T follicular helper cell (primary cell): ENCODE results near the gene ADCY7.

Source experiments
- DNase-seq: peaks from one replicate; pipeline ENCODE4 v3.0.0-alpha.2; 2020; ENCODE audit warnings: low read depth

ADCY7 gene

DNA sequence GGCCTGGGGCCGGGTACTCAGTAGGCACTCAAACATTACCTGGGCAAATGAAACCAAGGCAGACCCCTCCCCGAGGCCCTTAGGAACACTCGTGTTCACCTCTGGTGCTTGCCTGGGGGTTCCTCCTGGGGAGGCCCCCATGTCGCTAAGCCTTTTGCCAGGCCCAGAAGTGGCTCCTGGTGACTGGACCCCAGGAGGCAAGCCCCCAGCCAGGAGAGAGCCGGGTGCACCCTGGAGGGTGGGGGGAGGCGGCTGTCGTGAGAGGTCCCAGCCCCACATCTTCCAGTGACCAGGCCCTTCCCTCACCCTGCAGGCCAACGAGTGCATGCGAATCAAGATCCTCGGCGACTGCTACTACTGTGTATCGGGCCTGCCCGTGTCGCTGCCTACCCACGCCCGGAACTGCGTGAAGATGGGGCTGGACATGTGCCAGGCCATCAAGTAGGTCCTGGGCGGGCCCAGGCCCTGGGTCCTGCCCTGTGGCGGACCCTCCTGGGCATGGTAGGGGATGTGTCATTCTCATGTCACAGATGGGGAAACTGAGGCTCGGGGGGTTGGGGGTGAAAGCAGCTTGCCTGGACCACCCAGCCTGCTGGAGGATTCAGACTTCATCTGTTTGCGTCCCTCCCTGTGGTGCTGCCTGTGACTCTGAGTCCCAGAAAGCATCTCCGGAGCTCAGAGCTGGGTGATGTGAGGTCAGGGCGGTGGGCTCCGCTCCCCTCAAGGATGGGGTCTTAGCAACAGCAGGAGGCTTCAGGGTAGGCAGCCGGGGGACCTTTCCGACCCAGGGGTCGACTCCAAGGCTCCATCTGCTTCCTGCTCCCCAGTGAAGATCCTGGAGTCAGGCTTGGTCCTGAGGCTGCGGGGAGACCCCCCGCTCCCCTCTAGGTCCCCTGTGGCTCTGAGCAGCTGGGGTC is 32.5 kb downstream of the ADCY7 start:
- DNase-seq: no peak

GRCh38 chr16:50299508-50300105 is 33.3 kb downstream of the ADCY7 start:
- no peak for DNase-seq

DNA sequence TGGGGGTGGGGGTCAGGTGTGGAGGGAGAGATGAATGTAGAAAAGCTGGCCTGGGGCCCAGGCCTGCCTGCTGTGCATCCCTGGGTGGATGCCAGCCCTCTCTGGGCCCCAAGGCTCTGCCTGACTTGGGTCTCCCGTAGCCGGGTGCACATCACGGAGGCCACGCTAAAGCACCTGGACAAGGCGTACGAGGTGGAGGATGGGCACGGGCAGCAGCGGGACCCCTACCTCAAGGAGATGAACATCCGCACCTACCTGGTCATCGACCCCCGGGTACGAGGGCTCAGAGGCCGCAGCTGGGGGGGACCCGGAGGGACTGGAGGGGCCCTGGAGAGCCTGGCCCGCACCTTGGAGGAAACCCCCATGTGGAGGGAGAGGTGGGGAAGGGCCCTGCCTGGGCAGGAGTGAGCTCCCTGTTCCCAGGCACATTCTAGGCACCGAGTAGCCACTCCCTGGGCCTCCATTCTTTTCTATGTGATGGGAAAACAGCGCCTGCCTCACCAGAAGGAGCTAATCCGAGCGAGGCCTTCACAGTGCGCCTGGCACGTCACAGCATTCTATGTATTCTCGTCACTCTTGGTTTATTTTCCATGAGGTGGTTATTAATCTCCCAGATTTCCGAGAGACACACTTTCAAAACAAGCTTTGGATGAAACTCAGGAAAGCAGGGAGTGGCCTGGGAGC is 34.7 kb downstream of the ADCY7 start:
- DNase-seq: no peak

DNA sequence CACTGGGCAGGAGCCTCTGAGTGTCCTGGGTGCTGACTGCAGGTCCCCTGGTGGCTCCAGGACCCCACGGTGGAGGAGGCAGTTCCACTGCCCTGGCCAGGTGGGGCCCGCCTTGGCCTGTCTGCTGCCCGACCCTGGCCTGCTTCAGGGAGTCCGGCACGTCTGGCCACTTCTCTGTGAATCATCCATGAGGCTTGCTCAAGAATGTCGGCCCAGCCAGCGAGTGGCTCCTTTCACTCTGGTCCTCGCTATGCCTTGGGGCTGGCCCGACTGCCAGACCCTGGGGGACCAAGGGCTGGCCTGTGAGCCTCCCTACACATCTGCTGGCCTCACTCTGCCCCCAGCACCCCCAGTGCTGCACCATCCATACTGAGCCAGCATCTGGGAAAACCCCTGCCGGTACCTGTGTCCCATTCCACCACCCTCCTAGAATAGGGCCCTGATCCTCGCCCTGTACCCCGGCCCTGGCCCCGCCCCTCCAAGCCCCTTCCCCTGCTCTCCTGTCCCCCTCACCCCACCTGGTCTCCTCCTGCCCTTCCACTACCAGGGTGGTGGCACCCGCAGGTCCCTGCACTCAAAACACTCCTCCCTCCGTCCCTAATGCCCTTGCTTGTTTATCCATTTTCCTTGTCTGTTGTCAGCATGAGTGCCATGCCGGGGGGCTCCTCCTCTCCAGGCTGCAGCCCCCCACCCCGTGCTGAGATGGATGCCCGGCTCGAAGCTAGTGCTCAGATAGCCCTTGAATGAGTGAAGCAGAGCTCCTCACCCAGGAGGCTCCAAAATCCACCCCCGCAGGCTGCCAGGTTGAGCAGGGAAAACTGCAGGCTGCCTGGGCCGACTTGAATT is 35.5 kb downstream of the ADCY7 start:
- DNase-seq: no peak

GRCh38 chr16:50302472-50303005 is 36.2 kb downstream of the ADCY7 start:
- DNase-seq: no peak

- no peak for DNase-seq
Observed at GRCh38 chr16:50303041-50303604, 36.8 kb downstream of the ADCY7 start.

GRCh38 chr16:50303605-50304466 is 37.5 kb downstream of the ADCY7 start:
- no peak for DNase-seq

DNA sequence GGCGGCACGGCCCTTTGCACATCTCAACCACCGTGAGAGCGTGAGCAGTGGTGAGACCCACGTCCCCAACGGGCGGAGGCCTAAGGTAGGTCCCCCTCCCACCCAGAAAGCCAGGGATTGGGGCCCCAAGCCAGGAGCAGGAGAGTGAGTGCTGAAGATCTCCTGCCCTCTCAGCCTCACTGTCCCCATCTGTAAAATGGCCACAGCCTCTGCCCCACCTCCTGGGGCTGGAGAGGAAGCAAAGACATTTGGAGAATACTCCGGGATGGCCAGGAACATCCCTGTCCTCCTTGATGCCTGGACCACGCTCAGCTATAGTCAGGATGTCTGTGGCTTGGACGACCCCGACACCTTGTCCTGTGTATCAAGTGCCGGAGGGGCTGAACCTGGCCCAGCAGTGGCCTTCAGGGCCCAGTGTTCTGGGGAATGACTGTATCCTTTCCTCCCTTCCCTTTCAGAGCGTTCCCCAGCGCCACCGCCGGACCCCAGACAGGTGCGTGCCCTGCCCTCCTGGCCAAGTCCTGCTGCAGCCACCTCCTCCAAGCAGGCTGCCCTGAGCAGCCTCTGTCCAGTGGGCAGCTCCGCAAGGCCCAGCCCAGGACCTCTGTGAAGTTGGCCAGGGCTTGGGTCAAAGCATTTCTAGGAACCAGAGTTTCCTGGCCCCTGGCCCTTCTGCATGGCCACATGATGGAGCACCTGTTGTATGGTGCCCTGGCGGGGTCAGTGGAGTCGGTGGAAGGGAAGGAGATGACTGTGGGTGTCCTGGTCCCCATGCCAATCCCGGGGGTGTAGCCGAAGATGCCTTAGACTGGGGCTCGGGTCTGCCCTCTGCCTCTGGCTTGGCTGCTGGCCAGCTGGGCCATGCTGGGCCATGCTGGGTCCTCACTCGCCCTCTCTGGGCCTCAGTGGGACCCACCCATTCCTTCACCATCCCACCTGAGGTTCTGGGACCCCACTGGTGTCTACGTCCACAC is 38.4 kb downstream of the ADCY7 start:
- DNase-seq: no peak

- DNase-seq: no peak
Observed at GRCh38 chr16:50305441-50306061, 39.2 kb downstream of the ADCY7 start.

GRCh38 chr16:50306287-50306686 is 39.9 kb downstream of the ADCY7 start:
- no peak for DNase-seq

DNA sequence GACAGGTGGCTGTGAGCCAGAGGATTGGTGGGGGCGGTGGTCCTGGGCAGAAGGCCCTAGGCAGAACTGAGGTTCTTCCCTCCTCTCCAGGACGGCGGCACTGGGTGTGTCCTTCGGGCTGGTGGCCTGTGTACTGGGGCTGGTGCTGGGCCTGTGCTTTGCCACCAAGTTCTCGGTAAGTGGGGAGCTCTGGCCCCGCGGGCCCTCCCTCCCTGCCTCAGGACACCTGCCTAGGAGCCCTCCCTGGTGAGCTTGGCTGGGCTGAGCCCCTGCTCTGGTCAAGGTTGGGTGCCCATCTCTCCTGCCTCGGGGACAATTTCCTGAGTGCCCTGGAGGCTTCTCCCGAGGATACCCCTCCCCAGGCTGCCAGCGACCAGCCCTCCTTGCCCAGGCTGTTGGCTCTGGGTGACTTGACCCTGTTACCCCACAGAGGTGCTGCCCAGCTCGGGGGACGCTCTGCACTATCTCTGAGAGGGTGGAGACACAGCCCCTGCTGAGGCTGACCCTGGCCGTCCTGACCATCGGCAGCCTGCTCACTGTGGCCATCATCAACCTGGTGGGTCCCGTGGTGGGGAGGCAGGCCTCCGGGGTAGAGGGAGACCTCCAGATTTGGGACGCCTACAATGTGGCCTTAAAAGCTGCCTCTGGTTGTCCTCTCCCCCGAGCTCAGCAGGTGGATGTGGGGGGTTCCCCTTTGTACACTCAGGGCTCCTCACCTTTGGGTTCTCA is 42.0 kb downstream of the ADCY7 start:
- no peak for DNase-seq

GRCh38 chr16:50309156-50309526 is 42.8 kb downstream of the ADCY7 start:
- DNase-seq: no peak

DNA sequence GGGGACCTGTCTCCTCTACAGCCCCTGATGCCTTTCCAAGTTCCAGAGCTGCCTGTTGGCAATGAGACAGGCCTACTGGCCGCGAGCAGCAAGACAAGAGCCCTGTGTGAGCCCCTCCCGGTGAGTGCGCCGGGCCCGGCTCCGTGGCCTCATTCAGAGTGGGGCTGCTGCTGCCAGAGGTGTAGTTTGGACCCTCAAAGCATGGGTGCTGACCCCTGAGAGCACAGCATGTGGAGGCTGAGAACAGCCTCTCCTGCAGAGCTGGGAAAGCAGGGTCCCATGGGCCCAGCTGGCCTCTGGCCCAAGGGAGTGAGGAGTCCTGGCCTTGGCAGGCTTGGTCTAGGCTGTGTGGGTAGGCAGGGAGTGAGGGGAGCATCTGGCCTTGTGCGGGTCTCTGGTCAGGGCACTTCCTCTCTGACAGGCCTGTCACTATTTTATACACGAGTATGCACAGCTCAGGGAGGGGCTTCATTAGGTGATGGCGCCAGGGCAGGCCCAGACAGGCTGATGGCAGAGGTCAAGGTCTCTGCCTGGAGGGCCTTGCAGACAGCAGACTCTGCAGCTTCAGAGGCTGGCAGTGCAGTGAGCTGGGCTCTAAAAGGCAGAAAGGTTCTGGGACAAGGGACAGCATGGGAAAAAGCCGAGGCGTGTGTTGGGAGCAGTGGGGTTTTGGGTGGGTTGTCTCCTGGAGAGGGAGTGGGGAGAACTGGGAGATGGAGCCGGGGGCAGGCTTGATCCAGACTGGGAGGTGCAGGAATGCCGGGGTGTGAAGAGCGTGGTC is 43.4 kb downstream of the ADCY7 start:
- DNase-seq: no peak

- DNase-seq: no peak
Observed at GRCh38 chr16:50310308-50311133, 44.2 kb downstream of the ADCY7 start.

- no peak for DNase-seq
Observed at GRCh38 chr16:50311134-50311528, 44.8 kb downstream of the ADCY7 start.

- DNase-seq: no peak
Observed at GRCh38 chr16:50311891-50312501, 45.6 kb downstream of the ADCY7 start.
